Gastrocnemius medialis (tissue), 4 donors: ENCODE measurements around the gene MYO16. TPM values are rescaled to one million over a fixed set of nuclear protein-coding genes. Genes with fewer than 3 reads are reported as not detected.

Experiments used
- ATAC-seq, 2 donors: fragments of 150-250 bp; one replicate each; pipeline ENCODE4 v1.9.1; 2016
- DNase-seq, 2 donors: peaks; one replicate each; pipeline ENCODE4 v3.0.0-alpha.2; 2019
- H3K27ac ChIP-seq, 4 donors: fragments of 200-600 bp; sonication (generic); 1 replicate in 1 of 4; 2 replicates in 3 of 4; pipeline ENCODE4 v1.5.1; 2016 to 2018; ENCODE audit warnings: mild to moderate bottlenecking in 2 of 4, moderate library complexity in 1 of 4
- H3K27me3 ChIP-seq, 3 donors: fragments of 200-600 bp; sonication (generic) in 2 of 3; 1 replicate in 1 of 3; 2 replicates in 2 of 3; pipeline versions ENCODE4 v1.5.1 to v1.6.0; 2016 to 2019; ENCODE audit warnings: mild to moderate bottlenecking in 1 of 3, moderate library complexity in 1 of 3
- H3K36me3 ChIP-seq, 2 donors: fragments of 200-600 bp; sonication (generic) in 1 of 2; one replicate each; pipeline ENCODE4 v1.5.1; 2017 to 2018
- H3K4me1 ChIP-seq, 2 donors: fragments of 200-600 bp; sonication (generic) in 1 of 2; one replicate each; pipeline ENCODE4 v1.5.1; 2016 to 2017; ENCODE audit warnings: mild to moderate bottlenecking in 2 of 2
- H3K4me3 ChIP-seq, 4 donors: fragments of 200-600 bp; sonication (generic) in 3 of 4; 1 replicate in 1 of 4; 2 replicates in 3 of 4; pipeline ENCODE4 v1.5.1; 2016 to 2019; ENCODE audit warnings: mild to moderate bottlenecking in 2 of 4
- H3K9me3 ChIP-seq, 3 donors: fragments of 200-600 bp; sonication (generic) in 2 of 3; 1 replicate in 1 of 3; 2 replicates in 2 of 3; pipeline ENCODE4 v1.5.1; 2016 to 2019
- POLR2A ChIP-seq, 2 donors: fragments of 450-650 bp; IDR thresholded peaks; one replicate each; pipeline ENCODE4 v1.6.1; 2017; ENCODE audit warnings: antibody characterized with exemption in 2 of 2, mild to moderate bottlenecking in 2 of 2, moderate library complexity in 2 of 2
- in situ Hi-C, 4 donors: fragments of 200-750 bp; cut with MboI; loops; one replicate each; pipeline versions ENCODE4 v1.15.0 to v1.8.0; 2017; ENCODE audit warnings: low sequenced_read_pairs in 4 of 4
- intact Hi-C: fragments of 100-400 bp; cut with DNase I; formaldehyde crosslinking; loops from one replicate; pipeline ENCODE4 v1.15.1; 2023; ENCODE audit warnings: low total_unique reads
- total RNA-seq, 4 donors: library from RNA; depleted of rRNA; stranded (reverse); fragments of >200 nt; gene quantifications; one replicate each; pipeline versions ENCODE4 v1.1.0 to v1.2.3, GENCODE V29; 2016
- TF ChIP-seq, protein P1 (sequence below), 5 experiments: fragments of 450-650 bp in 3 of 5; fragments of 200-600 bp in 2 of 5; sonication (generic) in 2 of 5; IDR thresholded peaks in 4 of 5; conservative IDR thresholded peaks in 1 of 5; 1 replicate in 4 of 5; 2 replicates in 1 of 5; pipeline ENCODE4 v1.5.1; 2016 to 2019; ENCODE audit warnings: antibody characterized with exemption in 5 of 5, mild to moderate bottlenecking in 3 of 5, moderate library complexity in 3 of 5

MYO16 gene
- total RNA-seq, 4 donors from 2014 or later: 0.02 TPM; not detected in 3

DNA sequence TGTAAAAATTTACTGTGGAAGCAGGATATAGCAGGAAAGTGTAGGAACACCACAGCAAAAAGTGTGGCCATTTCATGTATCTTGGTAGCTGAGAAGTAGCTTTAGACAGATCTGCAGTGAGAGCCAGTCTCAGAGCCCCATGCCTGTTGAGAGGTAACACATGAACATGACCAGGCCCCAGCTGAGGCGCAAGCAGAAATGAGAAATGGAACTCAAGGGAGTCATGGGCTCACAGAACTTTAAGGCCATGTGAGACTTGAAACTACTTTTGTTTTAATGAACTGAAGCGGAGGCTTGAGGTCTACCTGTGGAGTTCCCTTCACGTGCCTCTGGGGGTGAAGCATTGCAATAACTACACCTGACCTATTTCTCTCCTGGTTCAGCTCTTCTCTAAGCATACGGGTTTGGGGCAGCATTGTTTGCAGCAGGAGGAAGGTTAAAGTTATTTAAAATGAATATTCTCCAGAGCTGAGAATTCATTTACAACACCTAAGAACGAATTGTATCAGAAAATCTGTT is 3.3 kb downstream of the MYO16 start:
- in situ Hi-C loops: no loop called here
- DNase-seq (no peak), ATAC-seq (no peak)
- no peak overlapping the region for H3K4me3 ChIP-seq
- intact Hi-C loops: no loop called here
- no peaks in the 10 kb centered on the region for H3K36me3 ChIP-seq
- no peak overlapping the region for H3K27ac ChIP-seq
- H3K27me3 ChIP-seq: no peaks in the 10 kb centered on the region
- no peaks in the 10 kb centered on the region for H3K4me1 ChIP-seq
- TF ChIP-seq, protein P1, sequence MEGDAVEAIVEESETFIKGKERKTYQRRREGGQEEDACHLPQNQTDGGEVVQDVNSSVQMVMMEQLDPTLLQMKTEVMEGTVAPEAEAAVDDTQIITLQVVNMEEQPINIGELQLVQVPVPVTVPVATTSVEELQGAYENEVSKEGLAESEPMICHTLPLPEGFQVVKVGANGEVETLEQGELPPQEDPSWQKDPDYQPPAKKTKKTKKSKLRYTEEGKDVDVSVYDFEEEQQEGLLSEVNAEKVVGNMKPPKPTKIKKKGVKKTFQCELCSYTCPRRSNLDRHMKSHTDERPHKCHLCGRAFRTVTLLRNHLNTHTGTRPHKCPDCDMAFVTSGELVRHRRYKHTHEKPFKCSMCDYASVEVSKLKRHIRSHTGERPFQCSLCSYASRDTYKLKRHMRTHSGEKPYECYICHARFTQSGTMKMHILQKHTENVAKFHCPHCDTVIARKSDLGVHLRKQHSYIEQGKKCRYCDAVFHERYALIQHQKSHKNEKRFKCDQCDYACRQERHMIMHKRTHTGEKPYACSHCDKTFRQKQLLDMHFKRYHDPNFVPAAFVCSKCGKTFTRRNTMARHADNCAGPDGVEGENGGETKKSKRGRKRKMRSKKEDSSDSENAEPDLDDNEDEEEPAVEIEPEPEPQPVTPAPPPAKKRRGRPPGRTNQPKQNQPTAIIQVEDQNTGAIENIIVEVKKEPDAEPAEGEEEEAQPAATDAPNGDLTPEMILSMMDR (IDR thresholded peaks at IDR 0.05 in 4 of 5, conservative IDR thresholded peaks at IDR 0.05 in 1 of 5): no peak
- no peak for TF ChIP-seq POLR2A (IDR thresholded peaks at IDR 0.05)
- H3K9me3 ChIP-seq: no peaks in the 10 kb centered on the region

DNA sequence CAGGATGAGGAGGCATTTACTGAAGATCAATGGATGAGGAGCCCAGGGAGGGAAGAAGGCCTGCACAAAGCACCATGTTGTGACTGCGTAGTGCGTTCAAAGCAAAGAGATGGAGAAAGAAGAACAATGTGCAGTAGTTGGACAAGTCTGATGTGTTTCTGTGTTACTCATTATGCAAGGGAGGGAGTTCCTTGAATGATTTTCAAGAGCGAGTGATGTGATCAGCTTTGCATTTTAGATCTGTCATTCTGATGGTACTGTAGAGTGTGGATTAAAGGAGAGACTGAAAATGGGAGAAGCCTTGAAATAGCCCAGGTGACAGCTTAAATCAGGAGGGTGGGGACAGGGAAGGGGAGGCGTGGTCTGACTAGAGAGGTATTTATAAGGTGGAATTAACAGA is 9.5 kb downstream of the MYO16 start:
- Histone ChIP-seq H3K27ac (no peak overlapping the region), H3K9me3 (no peaks in the 10 kb centered on the region), H3K36me3 (no peaks in the 10 kb centered on the region), H3K4me3 (no peak overlapping the region), H3K4me1 (no peaks in the 10 kb centered on the region), H3K27me3 (no peaks in the 10 kb centered on the region)
- intact Hi-C loops (no loop called here), in situ Hi-C loops (no loop called here)
- DNase-seq: no peak
- ATAC-seq: no peak
- TF ChIP-seq, protein P1 (IDR thresholded peaks at IDR 0.05 in 4 of 5, conservative IDR thresholded peaks at IDR 0.05 in 1 of 5): no peak
- no peak for TF ChIP-seq POLR2A (IDR thresholded peaks at IDR 0.05)

DNA sequence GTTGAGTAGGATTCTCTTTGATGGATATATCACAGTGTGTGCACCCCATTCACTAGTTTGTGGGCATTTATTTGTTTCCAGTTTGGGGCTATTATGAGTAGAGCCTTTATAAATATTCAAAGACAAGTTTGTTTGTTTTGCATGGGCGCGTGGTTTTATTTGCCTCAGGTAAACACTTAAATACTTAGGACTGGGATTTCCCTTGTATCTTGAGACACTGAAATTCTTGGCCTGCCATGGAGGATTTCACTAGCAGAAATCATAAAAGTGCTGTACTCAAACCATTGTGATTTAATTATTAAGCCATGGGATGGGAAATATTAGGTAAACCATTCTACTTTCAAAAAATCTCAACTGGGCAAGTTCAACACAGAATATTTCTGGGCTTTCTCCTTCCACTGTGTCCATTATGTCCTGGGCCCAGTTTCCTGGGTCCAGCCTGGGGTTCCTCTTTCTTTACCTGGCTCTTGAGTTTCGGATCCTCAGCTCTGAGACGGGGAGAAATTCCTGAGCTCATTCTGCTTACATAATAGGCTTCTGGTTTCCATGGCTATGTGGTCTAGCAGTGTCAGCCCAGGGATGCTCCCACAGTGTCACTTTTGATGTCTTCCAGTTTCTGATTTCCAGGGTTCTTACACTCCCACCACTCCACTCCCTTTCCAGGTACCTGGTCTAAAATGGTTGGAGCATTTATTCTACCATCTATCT is 14.4 kb downstream of the MYO16 start:
- ATAC-seq (no peak), DNase-seq (no peak)
- Histone ChIP-seq H3K4me1 (no peaks in the 10 kb centered on the region), H3K36me3 (no peaks in the 10 kb centered on the region), H3K27ac (no peak overlapping the region), H3K27me3 (no peaks in the 10 kb centered on the region), H3K9me3 (no peaks in the 10 kb centered on the region), H3K4me3 (no peak overlapping the region)
- TF ChIP-seq, protein P1 (IDR thresholded peaks at IDR 0.05 in 4 of 5, conservative IDR thresholded peaks at IDR 0.05 in 1 of 5): no peak
- no peak for TF ChIP-seq POLR2A (IDR thresholded peaks at IDR 0.05)
- in situ Hi-C loops (no loop called here), intact Hi-C loops (no loop called here)

DNA sequence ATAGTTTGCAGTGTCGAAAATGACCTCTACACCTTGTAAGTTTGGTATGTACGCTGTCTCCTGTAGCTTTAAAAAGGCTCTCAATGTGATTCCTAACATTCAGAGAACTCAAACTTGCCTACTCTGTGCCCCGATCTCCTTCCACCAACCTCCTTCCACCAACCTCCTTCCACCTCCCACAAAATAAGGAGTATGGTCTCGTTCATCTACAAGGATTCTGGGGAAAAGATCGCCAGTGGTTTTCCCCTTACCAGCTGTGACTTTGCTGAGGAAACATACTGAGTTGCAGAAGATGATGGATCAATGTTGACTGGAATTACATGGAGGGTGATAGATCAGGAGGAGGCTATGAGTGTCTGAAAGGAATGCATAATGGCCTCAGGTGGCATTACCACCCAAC is 16.0 kb downstream of the MYO16 start:
- intact Hi-C loops: no loop called here
- Histone ChIP-seq H3K36me3 (no peaks in the 10 kb centered on the region), H3K4me1 (no peaks in the 10 kb centered on the region), H3K27ac (no peak overlapping the region), H3K9me3 (no peaks in the 10 kb centered on the region), H3K4me3 (no peak overlapping the region), H3K27me3 (no peaks in the 10 kb centered on the region)
- ATAC-seq: no peak
- no peak for DNase-seq
- in situ Hi-C loops: no loop called here
- no peak for TF ChIP-seq POLR2A (IDR thresholded peaks at IDR 0.05)
- TF ChIP-seq, protein P1 (IDR thresholded peaks at IDR 0.05 in 4 of 5, conservative IDR thresholded peaks at IDR 0.05 in 1 of 5): no peak
